CD4-positive, alpha-beta T cell treated with Interleukin-17A for 4 hours (primary cell): ENCODE measurements around the gene ZYX.
"Not testable (repeated sequence)": the region's sequence is repeated elsewhere in the genome, so short reads cannot be mapped to it uniquely, and the experiment has no call there.

Experiments used
- DNase-seq: peaks from one replicate; pipeline ENCODE4 v3.0.0-alpha.2; 2020; ENCODE audit warnings: mixed read lengths

ZYX gene

GRCh38 chr7:143424476-143424875 is 43.3 kb downstream of the ZYX start:
- not testable (repeated sequence) for DNase-seq

GRCh38 chr7:143426479-143427142 is 45.5 kb downstream of the ZYX start:
- no peak for DNase-seq

- no peak for DNase-seq
These were observed 48.9 kb downstream of the ZYX start for GRCh38 chr7:143429770-143430698.

- no peak for DNase-seq
These were observed 50.0 kb downstream of the ZYX start for GRCh38 chr7:143431109-143431508.

- DNase-seq, result no peak
These were observed 52.6 kb downstream of the ZYX start for GRCh38 chr7:143433759-143434158.

- DNase-seq, result no peak
These were observed 53.5 kb downstream of the ZYX start for GRCh38 chr7:143434660-143435059.

- no peak for DNase-seq
These were observed 54.1 kb downstream of the ZYX start for GRCh38 chr7:143435266-143435665.

GRCh38 chr7:143436325-143436946 is 55.3 kb downstream of the ZYX start:
- DNase-seq, result no peak

GRCh38 chr7:143437578-143437977 is 56.4 kb downstream of the ZYX start:
- DNase-seq, result no peak

- no peak for DNase-seq
These were observed 58.7 kb downstream of the ZYX start for GRCh38 chr7:143439866-143440265.
